ACHN (cell line): Measurements from ENCODE around the gene CATSPERE.
A peak's percentile ranks its signal among the peaks of the same experiment; 100 is the strongest.
"Not testable (repeated sequence)": the region's sequence is repeated elsewhere in the genome, so short reads cannot be mapped to it uniquely, and the experiment has no call there.

Experiments used
- DNase-seq: peaks from one replicate; pipeline ENCODE4 v3.0.0-alpha.2; 2015
- in situ Hi-C: cut with HindIII; loops from 2 replicates; pipeline ENCODE4 v1.10.0; 2017; ENCODE audit warnings: low sequenced_read_pairs, low pct_ligation_motif_present, low pct_unique_long_range_greater_than_20kb

Gene CATSPERE

GRCh38 chr1:244447024-244447423 lies 14.0 kb upstream of the CATSPERE start:
- in situ Hi-C loops: no loop called here
- no peak for DNase-seq

DNA sequence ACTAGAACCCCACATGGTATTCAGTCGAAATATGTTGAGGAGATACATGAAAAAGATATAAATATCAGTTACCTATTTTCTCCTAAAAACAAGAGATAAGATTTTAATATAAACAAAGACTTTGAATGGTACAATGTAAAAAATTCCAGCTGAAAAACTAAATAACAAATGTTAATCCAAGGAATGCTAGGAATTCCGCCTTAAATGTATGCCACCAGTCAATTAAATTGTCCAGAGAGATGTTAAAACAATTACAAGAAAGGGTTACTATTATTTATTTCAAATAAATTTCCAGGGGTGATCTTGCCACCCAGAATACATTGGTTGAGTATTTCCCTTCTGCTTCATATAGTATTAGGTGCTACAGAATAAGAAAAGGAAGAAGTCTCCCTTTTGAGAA lies 13.5 kb upstream of the CATSPERE start:
- no peak for DNase-seq

GRCh38 chr1:244448279-244449036 lies 12.6 kb upstream of the CATSPERE start:
- in situ Hi-C loops: no loop called here
- DNase-seq: no peak

More for the DNA sequence above, 13.5 kb upstream of the CATSPERE start:
- in situ Hi-C loops: no loop called here

GRCh38 chr1:244449936-244450508 lies 11.1 kb upstream of the CATSPERE start:
- DNase-seq: no peak
- in situ Hi-C loops: no loop called here

GRCh38 chr1:244450597-244451538 lies 10.2 kb upstream of the CATSPERE start:
- peak; percentile 65 for DNase-seq
- in situ Hi-C loops: no loop called here

DNA sequence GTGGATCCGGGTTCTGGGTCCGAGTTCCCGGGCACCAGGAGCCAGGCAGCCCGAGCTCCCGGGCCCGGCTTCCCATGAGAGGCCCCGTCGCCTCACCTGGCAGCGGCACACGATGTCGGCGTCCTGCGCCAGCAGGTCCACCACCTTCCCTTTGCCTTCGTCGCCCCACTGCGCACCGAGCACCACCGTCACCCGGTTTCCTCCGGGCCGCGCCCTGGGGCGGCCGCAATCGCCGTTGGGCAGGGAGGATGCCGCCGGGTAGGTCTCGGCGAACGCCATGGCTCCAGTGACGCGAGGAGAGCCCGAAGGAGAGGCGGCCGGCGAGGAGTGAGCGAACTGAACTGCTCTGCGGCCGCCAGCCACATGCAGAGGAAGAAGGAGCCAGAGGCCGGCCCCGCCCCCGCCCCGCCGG lies 9.5 kb upstream of the CATSPERE start, which contains the start of gene ADSS2:
TSS of gene ADSS2 (minus strand) at position 371 of the 412 bp plus-strand sequence. CDS start at position 279, 92 bp downstream.
- in situ Hi-C loops: no loop called here
- DNase-seq: no peak

GRCh38 chr1:244451951-244452795 lies 8.9 kb upstream of the CATSPERE start:
- in situ Hi-C loops: no loop called here
- peak; percentile 100 for DNase-seq

- in situ Hi-C loops: no loop called here
- DNase-seq: no peak
These were observed 6.7 kb upstream of the CATSPERE start for GRCh38 chr1:244454412-244454811.

GRCh38 chr1:244456586-244456985 lies 4.5 kb upstream of the CATSPERE start:
- no peak for DNase-seq
- in situ Hi-C loops: no loop called here

GRCh38 chr1:244458781-244459180 lies 2.3 kb upstream of the CATSPERE start:
- no peak for DNase-seq
- in situ Hi-C loops: no loop called here

DNA sequence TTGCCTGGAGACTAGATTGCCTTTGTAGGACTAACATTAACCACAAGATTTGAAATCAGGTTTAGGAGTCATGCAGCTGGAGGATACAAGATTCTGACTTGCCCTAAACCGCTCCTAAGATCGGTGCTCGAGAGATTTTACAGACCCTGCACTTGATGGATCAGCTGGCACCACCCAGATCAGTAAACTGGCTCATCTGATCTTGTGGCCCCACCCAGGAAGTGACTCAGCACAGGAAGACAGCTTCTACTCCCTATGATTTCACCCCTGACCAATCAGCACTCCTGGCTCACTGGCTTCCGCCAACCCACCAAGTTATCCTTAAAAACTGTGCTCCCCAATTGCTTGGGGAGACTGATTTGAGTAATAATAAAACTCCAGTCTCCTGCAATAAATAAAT lies 876 bp upstream of the CATSPERE start:
- in situ Hi-C loops: no loop called here
- peak; percentile 20 for DNase-seq

- in situ Hi-C loops: no loop called here
These were observed 5.7 kb downstream of the CATSPERE start for GRCh38 chr1:244466724-244467123.

GRCh38 chr1:244473059-244473605 lies 12.1 kb downstream of the CATSPERE start:
- in situ Hi-C loops: no loop called here
- no peak for DNase-seq

More at GRCh38 chr1:244466724-244467123, 5.7 kb downstream of the CATSPERE start:
- DNase-seq: no peak

DNA sequence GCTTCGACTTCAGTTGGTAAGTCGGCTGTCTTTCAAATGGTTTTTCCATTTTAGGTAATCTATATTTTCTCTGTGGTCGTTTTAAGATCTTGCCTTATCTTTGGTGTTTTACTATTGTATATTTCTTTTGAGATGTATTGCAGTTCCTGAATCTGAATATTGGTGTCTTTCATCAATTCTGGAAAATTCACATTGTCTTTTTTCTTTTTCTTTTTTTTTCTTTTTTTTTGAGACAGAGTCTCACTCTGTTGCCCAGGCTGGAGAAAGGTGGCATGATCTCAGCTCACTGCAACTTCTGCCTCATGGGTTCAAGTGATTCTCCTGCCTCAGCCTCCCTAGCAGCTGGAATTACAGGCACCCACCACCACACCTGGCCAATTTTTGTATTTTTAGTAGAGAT lies 23.9 kb downstream of the CATSPERE start:
- DNase-seq, in situ Hi-C loops: not testable (repeated sequence)

DNA sequence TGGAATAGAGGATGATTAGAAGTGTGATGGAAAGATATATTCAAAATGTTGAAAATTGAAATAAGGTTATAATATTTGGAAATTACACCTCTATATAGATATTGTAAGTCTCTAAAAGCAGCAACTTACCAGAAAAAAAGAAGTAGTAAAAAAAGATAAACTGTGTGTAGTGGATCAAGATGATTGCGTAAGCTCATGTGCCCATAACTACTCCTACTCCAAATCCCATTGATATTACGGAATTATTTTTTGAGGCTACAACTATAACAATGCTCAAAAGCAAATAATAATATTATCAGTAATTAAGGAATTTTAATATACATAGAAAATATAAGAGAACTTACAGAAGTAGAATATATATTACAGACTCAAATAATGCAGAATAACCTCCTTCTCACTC lies 33.6 kb downstream of the CATSPERE start:
- in situ Hi-C loops: no loop called here
- DNase-seq: no peak

DNA sequence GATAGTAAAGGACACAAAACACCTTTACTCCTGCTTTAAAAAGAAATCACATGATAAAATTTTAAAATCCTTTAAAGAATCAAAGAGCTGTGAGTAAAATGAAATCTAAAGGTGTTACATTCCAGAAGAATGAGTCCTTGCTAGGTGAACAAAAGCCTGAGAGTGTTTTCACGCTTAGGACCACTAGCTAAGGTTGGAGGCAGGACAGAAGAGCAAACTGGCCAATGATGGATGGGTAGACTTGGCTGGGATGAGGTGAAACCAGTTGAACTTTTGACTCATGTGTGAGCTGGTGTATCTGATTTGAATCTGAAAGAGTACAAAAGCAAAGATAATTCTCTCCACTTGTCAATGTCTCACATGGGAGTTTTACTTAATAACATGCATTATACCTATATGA lies 35.1 kb downstream of the CATSPERE start:
- in situ Hi-C loops: no loop called here
- DNase-seq: no peak

GRCh38 chr1:244497805-244498204 lies 36.7 kb downstream of the CATSPERE start:
- no peak for DNase-seq
- in situ Hi-C loops: no loop called here

GRCh38 chr1:244499484-244499883 lies 38.4 kb downstream of the CATSPERE start:
- in situ Hi-C loops, DNase-seq: not testable (repeated sequence)
